A549 (cell line): ENCODE measurements around the gene SLC35E1. TPM values are rescaled to one million over a fixed set of nuclear protein-coding genes. Genes with fewer than 3 reads are reported as not detected.

Source experiments
- ATAC-seq, 2 experiments: fragments of 200-7000 bp in 1 of 2; fragments of >200 bp in 1 of 2; cut with Nextera tagmentation in 1 of 2; cut with Tn5 transposase in 1 of 2; 3 replicates each; pipeline versions ENCODE4 v1.8.0 to v1.9.1; 2018 to 2020; ENCODE audit warnings: mild to moderate bottlenecking in 1 of 2, moderate library complexity in 1 of 2
- CTCF ChIA-PET: fragments of 300-600 bp; sonication (Branson Sonifier 250); formaldehyde crosslinking; extraction: SDS; loops from one replicate; lab custom pipeline; 2021; ENCODE audit warnings: antibody characterized with exemption, inconsistent platforms; lab: Yijun Ruan, JAX
- POLR2A ChIA-PET: fragments of 350-600 bp; formaldehyde crosslinking; extraction: SDS; loops from one replicate; lab custom pipeline; 2021; ENCODE audit warnings: antibody characterized with exemption, inconsistent platforms; lab: Yijun Ruan, JAX
- DNase-seq, 2 experiments: peaks; one replicate each; pipeline versions ENCODE4 v3.0.0 to v3.0.0-alpha.2; 2011 to 2016; ENCODE audit warnings: low read depth in 1 of 2, low spot score in 1 of 2
- FAIRE-seq: peaks from 2 replicates; lab custom pipeline; 2011; peaks lifted over from hg19 to GRCh38; lab: Jason Lieb, UNC
- H3K27ac ChIP-seq, 2 experiments: fragments of >200 bp; sonication (Bioruptor Twin); formaldehyde crosslinking; 3 replicates each; pipeline ENCODE4 v1.5.1; 2016 to 2017
- H3K4me1 ChIP-seq: fragments of >200 bp; sonication (Bioruptor Twin); formaldehyde crosslinking; 3 replicates; pipeline ENCODE4 v1.6.1; 2016
- H3K4me2 ChIP-seq: fragments of >200 bp; sonication (Bioruptor Twin); formaldehyde crosslinking; 3 replicates; pipeline ENCODE4 v1.6.1; 2016
- H3K4me3 ChIP-seq: fragments of >200 bp; sonication (Bioruptor Twin); formaldehyde crosslinking; 3 replicates; pipeline ENCODE4 v1.5.1; 2016
- H3K9me3 ChIP-seq: fragments of >200 bp; sonication (Bioruptor Twin); formaldehyde crosslinking; 3 replicates; pipeline ENCODE4 v1.6.1; 2016
- ATOH8 ChIP-seq: fragments of 250-450 bp; sonication (Bioruptor Pico); IDR thresholded peaks from 2 replicates; pipeline ENCODE4 v1.5.0; 2020; ENCODE audit warnings: low read depth, mild to moderate bottlenecking, moderate library complexity
- BHLHE40 ChIP-seq: IDR thresholded peaks from 2 replicates; pipeline ENCODE4 v1.6.1; 2012; ENCODE audit warnings: low read depth, low read length, inconsistent platforms
- EP300 ChIP-seq, 2 experiments: fragments of >200 bp; sonication (Bioruptor Twin); formaldehyde crosslinking; IDR thresholded peaks; 2 replicates in 1 of 2; 3 replicates in 1 of 2; pipeline ENCODE4 v1.6.1; 2016 to 2017
- FOSB ChIP-seq: fragments of 250-450 bp; sonication (Bioruptor Pico); IDR thresholded peaks from 2 replicates; pipeline ENCODE4 v1.5.0; 2020; ENCODE audit warnings: mild to moderate bottlenecking, moderate library complexity
- HOXB5 ChIP-seq: fragments of 250-450 bp; sonication (Bioruptor Pico); IDR thresholded peaks from 2 replicates; pipeline ENCODE4 v1.5.0; 2020; ENCODE audit warnings: mild to moderate bottlenecking, moderate library complexity
- KDM5A ChIP-seq: fragments of 200-600 bp; sonication (generic); IDR thresholded peaks from 2 replicates; pipeline ENCODE4 v1.6.1; 2016; ENCODE audit warnings: antibody characterized with exemption, mild to moderate bottlenecking
- MAFK ChIP-seq: fragments of 450-650 bp; IDR thresholded peaks from 2 replicates; pipeline ENCODE4 v1.6.1; 2014; ENCODE audit not compliant: partially characterized antibody
- MYC ChIP-seq: IDR thresholded peaks from 2 replicates; pipeline ENCODE4 v1.6.1; 2012; ENCODE audit warnings: mild to moderate bottlenecking, inconsistent platforms, low read length, improper control_type of control experiment, borderline replicate concordance
- NPAS2 ChIP-seq: fragments of 250-450 bp; sonication (Bioruptor Pico); IDR thresholded peaks from 2 replicates; pipeline ENCODE4 v1.8.0; 2022; ENCODE audit warnings: mild to moderate bottlenecking, moderate library complexity, borderline replicate concordance
- PHF8 ChIP-seq: fragments of 200-600 bp; sonication (generic); IDR thresholded peaks from 2 replicates; pipeline ENCODE4 v1.6.1; 2016; ENCODE audit warnings: low read depth, mild to moderate bottlenecking, antibody characterized with exemption, moderate library complexity, borderline replicate concordance
- POLR2A ChIP-seq: IDR thresholded peaks from 2 replicates; pipeline ENCODE4 v1.6.1; 2012; ENCODE audit warnings: mild to moderate bottlenecking, low read length
- RARB ChIP-seq: fragments of 250-450 bp; sonication (Bioruptor Pico); IDR thresholded peaks from 2 replicates; pipeline ENCODE4 v1.8.0; 2021; ENCODE audit warnings: mild to moderate bottlenecking, moderate library complexity
- RFX5 ChIP-seq: fragments of 450-650 bp; IDR thresholded peaks from 2 replicates; pipeline ENCODE4 v1.7.1; 2014; ENCODE audit warnings: antibody characterized with exemption, mild to moderate bottlenecking, moderate library complexity
- SMC3 ChIP-seq: fragments of >200 bp; sonication (Bioruptor Twin); formaldehyde crosslinking; IDR thresholded peaks from 3 replicates; pipeline ENCODE4 v1.6.1; 2018; ENCODE audit warnings: inconsistent platforms
- ZC3H11A ChIP-seq: fragments of 450-650 bp; IDR thresholded peaks from 2 replicates; pipeline ENCODE4 v1.6.1; 2014; ENCODE audit warnings: antibody characterized with exemption, mild to moderate bottlenecking
- ZFP36 ChIP-seq: fragments of 450-650 bp; IDR thresholded peaks from 2 replicates; pipeline ENCODE4 v1.6.1; 2014; ENCODE audit warnings: borderline replicate concordance; ENCODE audit not compliant: partially characterized antibody
- ZSCAN20 ChIP-seq: fragments of 250-450 bp; sonication (Bioruptor Pico); IDR thresholded peaks from 2 replicates; pipeline ENCODE4 v1.8.0; 2022; ENCODE audit warnings: mild to moderate bottlenecking, moderate library complexity
- WGBS: methylation state at CpG from one replicate; pipeline ENCODE4 v1.1.6; 2017; ENCODE audit errors: missing lambda C conversion rate; 5-methylcytosine and 5-hydroxymethylcytosine counted together
- polyA plus RNA-seq, 4 experiments: library from polyadenylated mRNA; depleted of rRNA in 3 of 4; stranded (reverse); fragments of >200 nt; fragmentation: RNase III in 1 of 4; extraction: RNeasy Plus Mini Kit Qiagen cat#74134 plus additional on column Dnase treatment in 1 of 4; gene quantifications; 2 replicates in 3 of 4; 3 replicates in 1 of 4; pipeline ENCODE4 v1.2.3, GENCODE V29; 2011 to 2017
- TF ChIP-seq, protein P1 (sequence below): fragments of >200 bp; sonication (Bioruptor Twin); formaldehyde crosslinking; IDR thresholded peaks from 3 replicates; pipeline ENCODE4 v1.5.1; 2016
- TF ChIP-seq, protein P2 (sequence below): fragments of >200 bp; sonication (Bioruptor Twin); formaldehyde crosslinking; IDR thresholded peaks from 2 replicates; pipeline ENCODE4 v1.6.1; 2016
- TF ChIP-seq, protein P3 (sequence below): fragments of 150-350 bp; IDR thresholded peaks from 2 replicates; pipeline ENCODE4 v1.6.1; 2014; ENCODE audit warnings: low read depth, mild to moderate bottlenecking, low read length

SLC35E1 gene
- polyA plus RNA-seq, 2 of the 4 experiments (the other 2 are of a cell fraction), result 17.2 to 25.1 TPM

DNA sequence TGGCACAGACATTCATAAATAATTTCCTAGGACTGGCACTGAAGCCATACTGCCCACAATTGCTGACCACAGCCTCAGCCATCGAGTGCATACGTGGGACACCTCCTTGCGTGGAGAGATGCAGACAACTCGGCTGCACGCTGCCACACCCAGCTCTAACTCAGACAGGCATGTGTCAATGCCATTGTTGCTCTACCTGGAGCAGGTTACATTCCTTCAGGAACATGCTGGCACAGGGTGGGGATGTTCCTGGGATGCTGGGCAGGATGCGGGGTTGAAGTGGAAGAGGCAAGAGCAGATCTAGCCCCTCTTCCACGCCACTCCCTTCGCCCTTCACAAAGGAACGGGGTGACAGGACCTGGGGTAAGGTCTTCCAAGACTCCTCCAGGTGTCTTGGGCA is 24.2 kb upstream of the SLC35E1 start:
- ATAC-seq (no peak), DNase-seq (no peak), FAIRE-seq (no peak)
- ChIA-PET CTCF (no interaction called here), POLR2A (no interaction called here)
- 96% methylated on average over 8 of the region's 9 CpGs for WGBS
- Histone ChIP-seq H3K4me1 (0 out of 3 replicates have a peak, but pooled peaks cover 6% of the 10 kb centered on the region), H3K4me3 (no peak overlapping the region), H3K4me2 (no peak overlapping the region), H3K27ac (no peak overlapping the region), H3K9me3 (no peaks in the 10 kb centered on the region)
- TF ChIP-seq PHF8, result no peak
- no peak for TF ChIP-seq RARB (CRISPR knock-in tag)

DNA sequence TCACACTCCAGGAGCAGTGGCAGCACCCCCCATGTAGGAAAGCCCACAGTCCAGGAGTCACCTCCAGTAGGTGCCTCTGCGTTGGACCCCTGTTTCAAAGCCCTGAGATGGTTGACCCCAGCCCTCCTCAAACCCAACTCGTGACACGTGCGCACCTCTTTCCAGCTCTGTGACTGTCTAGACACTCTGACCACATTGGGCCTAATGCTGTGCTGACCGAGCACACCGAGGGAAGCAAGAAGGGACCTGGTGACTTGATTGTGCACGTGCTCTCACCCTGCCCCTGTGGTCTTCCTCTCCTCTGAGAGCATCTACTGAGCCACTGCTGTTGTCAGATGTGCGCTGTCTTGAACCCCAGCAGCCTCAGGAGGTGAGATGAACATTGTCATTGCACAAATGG is 22.9 kb upstream of the SLC35E1 start:
- Histone ChIP-seq H3K9me3 (no peaks in the 10 kb centered on the region), H3K4me2 (no peak overlapping the region), H3K4me1 (0 out of 3 replicates have a peak, but pooled peaks cover 8% of the 10 kb centered on the region), H3K4me3 (no peak overlapping the region), H3K27ac (no peak overlapping the region)
- 100% methylated on average over 6 of the region's 8 CpGs for WGBS
- no peak for ATAC-seq
- POLR2A ChIA-PET, result no interaction called here
- no peak for DNase-seq
- CTCF ChIA-PET, result no interaction called here
- TF ChIP-seq RFX5, result no peak
- FAIRE-seq, result no peak

DNA sequence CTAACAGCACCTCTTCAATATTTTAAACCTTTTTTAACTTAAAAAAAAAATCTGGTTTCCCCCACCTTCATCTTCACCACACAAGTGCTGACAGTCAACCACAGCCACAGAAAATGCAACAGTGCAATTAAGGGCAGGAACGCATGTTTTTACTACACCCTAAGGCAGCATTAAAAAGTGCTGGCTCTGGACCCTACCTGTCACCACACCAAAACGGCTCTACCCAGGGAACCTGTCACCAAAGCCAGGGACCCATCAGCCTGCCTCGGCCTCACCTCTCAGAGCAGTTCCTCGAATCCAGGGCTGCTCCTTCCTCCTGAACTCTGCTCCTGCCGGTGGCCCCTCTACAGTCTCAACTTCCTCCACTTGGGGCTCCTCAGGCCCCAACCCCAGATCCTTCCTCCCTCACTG is 22.5 kb upstream of the SLC35E1 start:
- Histone ChIP-seq H3K4me1 (peaks cover 12% of the 10 kb centered on the region; the same call in 1 of the 3 replicates), H3K27ac (no peak overlapping the region), H3K4me2 (no peak overlapping the region), H3K9me3 (no peaks in the 10 kb centered on the region), H3K4me3 (no peak overlapping the region)
- FAIRE-seq, result no peak
- POLR2A ChIA-PET, result no interaction called here
- no peak for DNase-seq
- no peak for ATAC-seq
- 89% methylated on average over 4 of the region's 5 CpGs for WGBS
- TF ChIP-seq, protein P1, sequence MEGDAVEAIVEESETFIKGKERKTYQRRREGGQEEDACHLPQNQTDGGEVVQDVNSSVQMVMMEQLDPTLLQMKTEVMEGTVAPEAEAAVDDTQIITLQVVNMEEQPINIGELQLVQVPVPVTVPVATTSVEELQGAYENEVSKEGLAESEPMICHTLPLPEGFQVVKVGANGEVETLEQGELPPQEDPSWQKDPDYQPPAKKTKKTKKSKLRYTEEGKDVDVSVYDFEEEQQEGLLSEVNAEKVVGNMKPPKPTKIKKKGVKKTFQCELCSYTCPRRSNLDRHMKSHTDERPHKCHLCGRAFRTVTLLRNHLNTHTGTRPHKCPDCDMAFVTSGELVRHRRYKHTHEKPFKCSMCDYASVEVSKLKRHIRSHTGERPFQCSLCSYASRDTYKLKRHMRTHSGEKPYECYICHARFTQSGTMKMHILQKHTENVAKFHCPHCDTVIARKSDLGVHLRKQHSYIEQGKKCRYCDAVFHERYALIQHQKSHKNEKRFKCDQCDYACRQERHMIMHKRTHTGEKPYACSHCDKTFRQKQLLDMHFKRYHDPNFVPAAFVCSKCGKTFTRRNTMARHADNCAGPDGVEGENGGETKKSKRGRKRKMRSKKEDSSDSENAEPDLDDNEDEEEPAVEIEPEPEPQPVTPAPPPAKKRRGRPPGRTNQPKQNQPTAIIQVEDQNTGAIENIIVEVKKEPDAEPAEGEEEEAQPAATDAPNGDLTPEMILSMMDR, result no peak
- TF ChIP-seq ATOH8 (CRISPR knock-in tag) (no peak), BHLHE40 (no peak), EP300 (IDR thresholded peaks at IDR 0.05) (no peak), NPAS2 (CRISPR knock-in tag) (no peak), POLR2A (no peak), ZC3H11A (no peak), HOXB5 (CRISPR knock-in tag) (no peak), MYC (no peak)
- TF ChIP-seq, protein P2, sequence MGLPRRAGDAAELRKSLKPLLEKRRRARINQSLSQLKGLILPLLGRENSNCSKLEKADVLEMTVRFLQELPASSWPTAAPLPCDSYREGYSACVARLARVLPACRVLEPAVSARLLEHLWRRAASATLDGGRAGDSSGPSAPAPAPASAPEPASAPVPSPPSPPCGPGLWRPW, result no peak
- CTCF ChIA-PET, result no interaction called here

- no peak overlapping the region for H3K4me2 ChIP-seq
- POLR2A ChIA-PET, result no interaction called here
- DNase-seq, result no peak
- H3K4me1 ChIP-seq, result peaks cover 17% of the 10 kb centered on the region; the same call in 2 of the 3 replicates
- CTCF ChIA-PET, result no interaction called here
- H3K27ac ChIP-seq, result no peak overlapping the region
- no peaks in the 10 kb centered on the region for H3K9me3 ChIP-seq
- 90% methylated on average over 7 of the region's 10 CpGs for WGBS
- no peak overlapping the region for H3K4me3 ChIP-seq
- ATAC-seq, result no peak
- TF ChIP-seq ZSCAN20 (CRISPR knock-in tag), result no peak
- no peak for TF ChIP-seq MAFK
- no peak for TF ChIP-seq ZFP36
- no peak for TF ChIP-seq FOSB (CRISPR knock-in tag)
- TF ChIP-seq KDM5A, result no peak
- no peak for TF ChIP-seq SMC3
- TF ChIP-seq POLR2A, result no peak
- TF ChIP-seq, protein P3, sequence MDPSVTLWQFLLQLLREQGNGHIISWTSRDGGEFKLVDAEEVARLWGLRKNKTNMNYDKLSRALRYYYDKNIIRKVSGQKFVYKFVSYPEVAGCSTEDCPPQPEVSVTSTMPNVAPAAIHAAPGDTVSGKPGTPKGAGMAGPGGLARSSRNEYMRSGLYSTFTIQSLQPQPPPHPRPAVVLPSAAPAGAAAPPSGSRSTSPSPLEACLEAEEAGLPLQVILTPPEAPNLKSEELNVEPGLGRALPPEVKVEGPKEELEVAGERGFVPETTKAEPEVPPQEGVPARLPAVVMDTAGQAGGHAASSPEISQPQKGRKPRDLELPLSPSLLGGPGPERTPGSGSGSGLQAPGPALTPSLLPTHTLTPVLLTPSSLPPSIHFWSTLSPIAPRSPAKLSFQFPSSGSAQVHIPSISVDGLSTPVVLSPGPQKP, result no peak
- TF ChIP-seq RARB (CRISPR knock-in tag), result no peak
- TF ChIP-seq, protein P1, result no peak
- no peak for FAIRE-seq
These were observed 21.9 kb upstream of the SLC35E1 start for GRCh38 chr19:16594131-16594586.
